IMR-90 (cell line): ENCODE results near the gene HRC. TPM values are rescaled to one million over a fixed set of nuclear protein-coding genes. Genes with fewer than 3 reads are reported as not detected.

ENCODE experiments used
- ATAC-seq: fragments of 200-7000 bp; cut with Tn5 transposase; 2 replicates; pipeline ENCODE4 v1.9.1; 2020; ENCODE audit warnings: low read depth, mild to moderate bottlenecking, moderate library complexity
- BruUV-seq: library from RNA; stranded (reverse); fragments of 400-500 nt; replicated peaks from 2 replicates; lab custom pipeline; 2021; lab: Mats Ljungman, UMichigan
- CTCF ChIA-PET: fragments of 300-600 bp; formaldehyde crosslinking; extraction: SDS; loops from one replicate; lab custom pipeline; 2021; ENCODE audit warnings: antibody characterized with exemption; lab: Yijun Ruan, JAX
- POLR2A ChIA-PET: fragments of 300-600 bp; sonication (Branson Sonifier 250); formaldehyde crosslinking; loops from one replicate; lab custom pipeline; 2022; ENCODE audit warnings: antibody characterized with exemption; ENCODE audit not compliant: unreplicated experiment; lab: Charles Lee
- DNase-seq: peaks from one replicate; pipeline ENCODE4 v3.0.0; 2013
- H2AFZ ChIP-seq: replicated peaks from 2 replicates; pipeline ENCODE3; 2013; ENCODE audit warnings: low read length, mild to moderate bottlenecking; ENCODE audit not compliant: poor library complexity
- H2AK5ac ChIP-seq: 2 replicates; pipeline ENCODE4 v1.6.1; 2013; ENCODE audit warnings: low read depth, low read length, inconsistent platforms
- H2AK9ac ChIP-seq: replicated peaks from 2 replicates; pipeline ENCODE3; 2013; ENCODE audit warnings: mild to moderate bottlenecking, low read depth, low read length, moderate library complexity; ENCODE audit not compliant: poor library complexity
- H2BK120ac ChIP-seq: 2 replicates; pipeline ENCODE4 v1.6.1; 2013; ENCODE audit warnings: low read depth, low read length, inconsistent platforms
- H2BK15ac ChIP-seq: 3 replicates; pipeline ENCODE4 v1.6.1; 2013; ENCODE audit warnings: low read depth, low read length, inconsistent platforms
- H2BK20ac ChIP-seq: 2 replicates; pipeline ENCODE4 v1.6.1; 2013; ENCODE audit warnings: low read depth, mild to moderate bottlenecking, inconsistent platforms, low read length, moderate library complexity
- H2BK5ac ChIP-seq: 2 replicates; pipeline ENCODE4 v1.6.1; 2013; ENCODE audit warnings: mild to moderate bottlenecking, low read depth, low read length, inconsistent platforms; ENCODE audit not compliant: poor library complexity, severe bottlenecking
- H3K14ac ChIP-seq: replicated peaks from 2 replicates; pipeline ENCODE4 v1.6.1; 2013; ENCODE audit warnings: low read depth, low read length, inconsistent platforms
- H3K18ac ChIP-seq: 2 replicates; pipeline ENCODE4 v1.6.1; 2013; ENCODE audit warnings: low read depth, low read length, control low read depth
- H3K23ac ChIP-seq: 2 replicates; pipeline ENCODE4 v1.6.1; 2013; ENCODE audit warnings: low read depth, low read length, inconsistent platforms
- H3K27ac ChIP-seq: 2 replicates; pipeline ENCODE4 v1.5.1; 2013; ENCODE audit warnings: mild to moderate bottlenecking, control low read depth, low read length; ENCODE audit not compliant: insufficient read depth
- H3K27me3 ChIP-seq: 2 replicates; pipeline ENCODE4 v1.6.1; 2013; ENCODE audit warnings: low read length; ENCODE audit not compliant: control insufficient read depth, insufficient read depth
- H3K36me3 ChIP-seq: 2 replicates; pipeline ENCODE4 v1.6.1; 2013; ENCODE audit warnings: low read length, mixed read lengths; ENCODE audit not compliant: control insufficient read depth, insufficient read depth
- H3K4ac ChIP-seq: 2 replicates; pipeline ENCODE4 v1.6.1; 2013; ENCODE audit warnings: low read depth, low read length, inconsistent platforms
- H3K4me1 ChIP-seq: 2 replicates; pipeline ENCODE4 v1.6.1; 2013; ENCODE audit warnings: low read length, mixed read lengths; ENCODE audit not compliant: control insufficient read depth, insufficient read depth
- H3K4me2 ChIP-seq: 2 replicates; pipeline ENCODE4 v1.6.1; 2013; ENCODE audit warnings: low read depth, mild to moderate bottlenecking, control low read depth, low read length, moderate library complexity
- H3K4me3 ChIP-seq: 2 replicates; pipeline ENCODE4 v1.5.1; 2013; ENCODE audit warnings: low read depth, mild to moderate bottlenecking, control low read depth, low read length, moderate library complexity; ENCODE audit not compliant: insufficient read depth
- H3K56ac ChIP-seq: 2 replicates; pipeline ENCODE4 v1.6.1; 2013; ENCODE audit warnings: low read length, inconsistent platforms; ENCODE audit not compliant: insufficient read depth; ENCODE audit errors: extremely low read depth
- H3K79me1 ChIP-seq, 2 experiments: 2 replicates each; pipeline ENCODE4 v1.6.1; 2013; ENCODE audit warnings: low read length in 2 of 2, inconsistent platforms in 1 of 2, low read depth in 1 of 2
- H3K9ac ChIP-seq: 2 replicates; pipeline ENCODE4 v1.6.1; 2013; ENCODE audit warnings: low read depth, low read length, control low read depth
- H3K9me1 ChIP-seq: 2 replicates; pipeline ENCODE4 v1.6.1; 2013; ENCODE audit warnings: low read length, inconsistent platforms; ENCODE audit not compliant: insufficient read depth
- H3K9me3 ChIP-seq: 2 replicates; pipeline ENCODE4 v1.6.1; 2013; ENCODE audit warnings: low read length; ENCODE audit not compliant: control insufficient read depth, insufficient read depth
- H4K20me1 ChIP-seq: 2 replicates; pipeline ENCODE4 v1.6.1; 2013; ENCODE audit warnings: low read length, inconsistent platforms; ENCODE audit not compliant: insufficient read depth
- H4K5ac ChIP-seq: 2 replicates; pipeline ENCODE4 v1.6.1; 2013; ENCODE audit warnings: mild to moderate bottlenecking, low read depth, low read length, control low read depth
- H4K8ac ChIP-seq, 2 experiments: 2 replicates each; pipeline ENCODE4 v1.6.1; 2013; ENCODE audit warnings: low read depth in 2 of 2, low read length in 2 of 2, control low read depth in 1 of 2, inconsistent platforms in 1 of 2
- H4K91ac ChIP-seq: 2 replicates; pipeline ENCODE4 v1.6.1; 2013; ENCODE audit warnings: low read depth, low read length, inconsistent platforms; ENCODE audit not compliant: insufficient read depth
- BHLHE40 ChIP-seq: fragments of 150-350 bp; IDR thresholded peaks from 2 replicates; pipeline ENCODE4 v1.6.1; 2016; ENCODE audit warnings: mild to moderate bottlenecking, low read depth, low read length
- CEBPB ChIP-seq: IDR thresholded peaks from 2 replicates; pipeline ENCODE4 v1.6.1; 2012; ENCODE audit warnings: low read depth, low read length, improper control_type of control experiment
- CHD1 ChIP-seq: IDR thresholded peaks from 2 replicates; pipeline ENCODE4 v1.6.1; 2012; ENCODE audit warnings: low read depth, low read length, improper control_type of control experiment
- CTCF ChIP-seq: conservative IDR thresholded peaks from 2 replicates; pipeline ENCODE4 v1.5.1; 2012; ENCODE audit warnings: mild to moderate bottlenecking, low read depth, low read length, improper control_type of control experiment
- ELK1 ChIP-seq: fragments of 150-350 bp; IDR thresholded peaks from 2 replicates; pipeline ENCODE4 v1.6.1; 2016; ENCODE audit warnings: low read depth, mild to moderate bottlenecking, low read length, moderate library complexity, borderline replicate concordance
- FOS ChIP-seq: fragments of 150-350 bp; IDR thresholded peaks from 2 replicates; pipeline ENCODE4 v1.6.1; 2016; ENCODE audit warnings: low read depth, low read length
- MAFK ChIP-seq: IDR thresholded peaks from 2 replicates; pipeline ENCODE4 v1.6.1; 2012; ENCODE audit warnings: low read depth, low read length, improper control_type of control experiment
- MAZ ChIP-seq: IDR thresholded peaks from 2 replicates; pipeline ENCODE4 v1.6.1; 2012; ENCODE audit warnings: low read depth, mild to moderate bottlenecking, low read length, improper control_type of control experiment, moderate library complexity, borderline replicate concordance
- MXI1 ChIP-seq: IDR thresholded peaks from 2 replicates; pipeline ENCODE4 v1.6.1; 2012; ENCODE audit warnings: low read depth, mild to moderate bottlenecking, low read length, moderate library complexity, borderline replicate concordance
- NFE2L2 ChIP-seq: fragments of 150-350 bp; IDR thresholded peaks from 2 replicates; pipeline ENCODE4 v1.6.1; 2016; ENCODE audit warnings: low read depth, mild to moderate bottlenecking, low read length
- POLR2A ChIP-seq: IDR thresholded peaks from 2 replicates; pipeline ENCODE4 v1.6.1; 2012; ENCODE audit warnings: mild to moderate bottlenecking, low read depth, low read length
- RAD21 ChIP-seq: IDR thresholded peaks from 2 replicates; pipeline ENCODE4 v1.6.1; 2012; ENCODE audit warnings: low read length, improper control_type of control experiment
- RCOR1 ChIP-seq: IDR thresholded peaks from 2 replicates; pipeline ENCODE4 v1.6.1; 2012; ENCODE audit warnings: mild to moderate bottlenecking, low read length, improper control_type of control experiment; ENCODE audit not compliant: insufficient replicate concordance
- RFX5 ChIP-seq: IDR thresholded peaks from 2 replicates; pipeline ENCODE4 v1.8.0; 2012; ENCODE audit warnings: low read depth, mild to moderate bottlenecking, low read length, moderate library complexity
- SMC3 ChIP-seq: fragments of 150-350 bp; IDR thresholded peaks from 2 replicates; pipeline ENCODE4 v1.6.1; 2016; ENCODE audit warnings: low read depth, mild to moderate bottlenecking, antibody characterized with exemption, low read length, moderate library complexity
- USF2 ChIP-seq: fragments of 150-350 bp; IDR thresholded peaks from 2 replicates; pipeline ENCODE4 v1.6.1; 2017; ENCODE audit warnings: mild to moderate bottlenecking, antibody characterized with exemption, low read length, low read depth
- WGBS, 2 experiments: methylation state at CpG; one replicate each; pipeline versions ENCODE4 v1.1.5 to v1.1.7; 2013; ENCODE audit warnings: missing lambda C conversion rate in 2 of 2; ENCODE audit not compliant: insufficient read length in 1 of 2; ENCODE audit errors: extremely low coverage in 2 of 2; 5-methylcytosine and 5-hydroxymethylcytosine counted together
- dilution Hi-C: fragments of 300-500 bp; cut with HindIII; formaldehyde crosslinking; loops from one replicate; pipeline ENCODE4 v1.14.3; 2018; ENCODE audit warnings: low sequenced_read_pairs; ENCODE audit not compliant: unreplicated experiment
- in situ Hi-C: fragments of 300-500 bp; cut with MboI; formaldehyde crosslinking; loops from 3 replicates; pipeline ENCODE4 v1.14.3; 2019; ENCODE audit warnings: low sequenced_read_pairs, inconsistent platforms, mixed read lengths
- intact Hi-C: fragments of 100-400 bp; cut with micrococcal nuclease; formaldehyde crosslinking; loops from 2 replicates; pipeline ENCODE4 v1.10.0; 2022
- polyA plus RNA-seq, 3 experiments: library from polyadenylated mRNA; depleted of rRNA; stranded (reverse); fragments of >200 nt; gene quantifications; 2 replicates each; pipeline ENCODE4 v1.2.3, GENCODE V29; 2012; ENCODE audit warnings: low replicate concordance in 1 of 3
- total RNA-seq: library from RNA; depleted of rRNA; stranded (reverse); fragments of >200 nt; gene quantifications from 2 replicates; pipeline ENCODE4 v1.2.3, GENCODE V29; 2012

The HRC gene
- total and polyA plus RNA-seq, 2 of the 4 experiments (the other 2 are of a cell fraction), result 0.03 TPM; not detected in 1

- Histone ChIP-seq H3K4me2 (no peak overlapping the region), H3K56ac (no peak overlapping the region), H3K79me1 (peaks cover 30 to 58% of the 10 kb centered on the region in 2 experiments), H3K4me3 (no peak overlapping the region), H4K20me1 (peaks cover 49% of the 10 kb centered on the region), H2BK20ac (no peak overlapping the region), H2AK5ac (no peak overlapping the region), H3K23ac (no peak overlapping the region), H3K27me3 (no peaks in the 10 kb centered on the region), H4K5ac (no peak overlapping the region), H2BK15ac (no peak overlapping the region), H3K4me1 (no peaks in the 10 kb centered on the region), H3K36me3 (peaks cover 81% of the 10 kb centered on the region), H3K18ac (no peak overlapping the region), H2AK9ac (no peak overlapping the region), H4K8ac (no peak overlapping the region), H3K14ac (no peak overlapping the region), H3K9me3 (no peaks in the 10 kb centered on the region), H3K9ac (no peak overlapping the region), H2BK120ac (no peak overlapping the region), H3K27ac (no peak overlapping the region), H3K9me1 (no peaks in the 10 kb centered on the region), H2BK5ac (no peak overlapping the region), H2AFZ (no peak overlapping the region), H4K91ac (no peak overlapping the region), H3K4ac (no peak overlapping the region)
- no peak for TF ChIP-seq CEBPB
- TF ChIP-seq MAZ, result no peak
- TF ChIP-seq USF2, result no peak
- TF ChIP-seq NFE2L2, result no peak
- TF ChIP-seq POLR2A, result no peak
- TF ChIP-seq RFX5, result no peak
- TF ChIP-seq CTCF, result no peak
- no peak for TF ChIP-seq MAFK
- no peak for TF ChIP-seq ELK1
- TF ChIP-seq MXI1, result no peak
- no peak for TF ChIP-seq RCOR1
- TF ChIP-seq CHD1, result no peak
- no peak for TF ChIP-seq FOS
- TF ChIP-seq SMC3, result no peak
- TF ChIP-seq BHLHE40, result no peak
- no peak for TF ChIP-seq RAD21
- WGBS, 2 experiments, result 94% methylated on average over 3 of the region's 33 CpGs; no CpG with 5 or more reads in 1 of the 2 experiments
- ATAC-seq (no peak), DNase-seq (no peak)
- in situ Hi-C loops, result no loop called here
- ChIA-PET POLR2A (no interaction called here), CTCF (no interaction called here)
- dilution Hi-C loops, result no loop called here
- intact Hi-C loops, result no loop called here
- BruUV-seq, result no TSS peak
These were observed 51.7 kb downstream of the HRC start for GRCh38 chr19:49103331-49104085.
